ENCODE data around the gene CPA3.

- TF ChIP-seq HMGXB4 (CRISPR knock-in tag; IDR thresholded peaks at IDR 0.05) = no peak
- no peak for TF ChIP-seq CBFB (CRISPR knock-in tag; IDR thresholded peaks at IDR 0.05; ENCODE audit: low read depth)
- TF ChIP-seq, protein P1, sequence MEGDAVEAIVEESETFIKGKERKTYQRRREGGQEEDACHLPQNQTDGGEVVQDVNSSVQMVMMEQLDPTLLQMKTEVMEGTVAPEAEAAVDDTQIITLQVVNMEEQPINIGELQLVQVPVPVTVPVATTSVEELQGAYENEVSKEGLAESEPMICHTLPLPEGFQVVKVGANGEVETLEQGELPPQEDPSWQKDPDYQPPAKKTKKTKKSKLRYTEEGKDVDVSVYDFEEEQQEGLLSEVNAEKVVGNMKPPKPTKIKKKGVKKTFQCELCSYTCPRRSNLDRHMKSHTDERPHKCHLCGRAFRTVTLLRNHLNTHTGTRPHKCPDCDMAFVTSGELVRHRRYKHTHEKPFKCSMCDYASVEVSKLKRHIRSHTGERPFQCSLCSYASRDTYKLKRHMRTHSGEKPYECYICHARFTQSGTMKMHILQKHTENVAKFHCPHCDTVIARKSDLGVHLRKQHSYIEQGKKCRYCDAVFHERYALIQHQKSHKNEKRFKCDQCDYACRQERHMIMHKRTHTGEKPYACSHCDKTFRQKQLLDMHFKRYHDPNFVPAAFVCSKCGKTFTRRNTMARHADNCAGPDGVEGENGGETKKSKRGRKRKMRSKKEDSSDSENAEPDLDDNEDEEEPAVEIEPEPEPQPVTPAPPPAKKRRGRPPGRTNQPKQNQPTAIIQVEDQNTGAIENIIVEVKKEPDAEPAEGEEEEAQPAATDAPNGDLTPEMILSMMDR (IDR thresholded peaks at IDR 0.05) = no peak
- TF ChIP-seq ETV6 (CRISPR knock-in tag; IDR thresholded peaks at IDR 0.05) = no peak
- TF ChIP-seq NR2C2 (CRISPR knock-in tag; IDR thresholded peaks at IDR 0.05) = no peak
- no peak for TF ChIP-seq ZBTB21 (CRISPR knock-in tag; IDR thresholded peaks at IDR 0.05; ENCODE audit: borderline replicate concordance)
- TF ChIP-seq, protein P2, sequence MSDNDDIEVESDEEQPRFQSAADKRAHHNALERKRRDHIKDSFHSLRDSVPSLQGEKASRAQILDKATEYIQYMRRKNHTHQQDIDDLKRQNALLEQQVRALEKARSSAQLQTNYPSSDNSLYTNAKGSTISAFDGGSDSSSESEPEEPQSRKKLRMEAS (CRISPR knock-in tag; IDR thresholded peaks at IDR 0.05) = no peak
- TF ChIP-seq, protein P3, sequence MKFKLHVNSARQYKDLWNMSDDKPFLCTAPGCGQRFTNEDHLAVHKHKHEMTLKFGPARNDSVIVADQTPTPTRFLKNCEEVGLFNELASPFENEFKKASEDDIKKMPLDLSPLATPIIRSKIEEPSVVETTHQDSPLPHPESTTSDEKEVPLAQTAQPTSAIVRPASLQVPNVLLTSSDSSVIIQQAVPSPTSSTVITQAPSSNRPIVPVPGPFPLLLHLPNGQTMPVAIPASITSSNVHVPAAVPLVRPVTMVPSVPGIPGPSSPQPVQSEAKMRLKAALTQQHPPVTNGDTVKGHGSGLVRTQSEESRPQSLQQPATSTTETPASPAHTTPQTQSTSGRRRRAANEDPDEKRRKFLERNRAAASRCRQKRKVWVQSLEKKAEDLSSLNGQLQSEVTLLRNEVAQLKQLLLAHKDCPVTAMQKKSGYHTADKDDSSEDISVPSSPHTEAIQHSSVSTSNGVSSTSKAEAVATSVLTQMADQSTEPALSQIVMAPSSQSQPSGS (CRISPR knock-in tag; IDR thresholded peaks at IDR 0.05; ENCODE audit: borderline replicate concordance, low read depth) = no peak
- TF ChIP-seq JAZF1 (CRISPR knock-in tag; IDR thresholded peaks at IDR 0.05) = no peak
- TF ChIP-seq FOXP1 (CRISPR knock-in tag; IDR thresholded peaks at IDR 0.05; ENCODE audit: borderline replicate concordance) = no peak
- TF ChIP-seq SMAD4 (CRISPR knock-in tag; IDR thresholded peaks at IDR 0.05) = no peak
- TF ChIP-seq CREB1 (CRISPR knock-in tag; IDR thresholded peaks at IDR 0.05) = no peak
Measured at GRCh38 chr3:148873977-148874376, 8.9 kb downstream of the CPA3 start.
